H9 (cell line): ENCODE results near the gene TMEM59L. TPM values are rescaled to one million over a fixed set of nuclear protein-coding genes. Genes with fewer than 3 reads are reported as not detected.

ENCODE experiments used
- DNase-seq: peaks from one replicate; pipeline ENCODE4 v3.0.0-alpha.2; 2017
- H2AFZ ChIP-seq: one replicate; pipeline ENCODE4 v1.6.1; 2013; ENCODE audit warnings: mild to moderate bottlenecking, low read length, control low read depth, moderate library complexity
- H2AK5ac ChIP-seq: 2 replicates; pipeline ENCODE4 v1.6.1; 2013; ENCODE audit warnings: low read length, control low read depth, mixed read lengths; ENCODE audit not compliant: insufficient read length
- H2BK120ac ChIP-seq: one replicate; pipeline ENCODE4 v1.6.1; 2013; ENCODE audit warnings: low read depth, mild to moderate bottlenecking, low read length, control low read depth, inconsistent platforms; ENCODE audit not compliant: poor library complexity, severe bottlenecking
- H2BK12ac ChIP-seq: 2 replicates; pipeline ENCODE4 v1.6.1; 2013; ENCODE audit warnings: low read length, control low read depth, mixed read lengths, low read depth; ENCODE audit not compliant: insufficient read length
- H2BK15ac ChIP-seq: 2 replicates; pipeline ENCODE4 v1.6.1; 2013; ENCODE audit warnings: low read depth, low read length, control low read depth
- H2BK20ac ChIP-seq: one replicate; pipeline ENCODE4 v1.6.1; 2013; ENCODE audit warnings: low read depth, mild to moderate bottlenecking, low read length, control low read depth, inconsistent platforms; ENCODE audit not compliant: poor library complexity, severe bottlenecking
- H2BK5ac ChIP-seq: 2 replicates; pipeline ENCODE4 v1.6.1; 2013; ENCODE audit warnings: low read length, control low read depth, mixed read lengths; ENCODE audit not compliant: insufficient read length
- H3K14ac ChIP-seq: 2 replicates; pipeline ENCODE4 v1.6.1; 2013; ENCODE audit warnings: low read length, control low read depth; ENCODE audit not compliant: insufficient read depth
- H3K18ac ChIP-seq: 2 replicates; pipeline ENCODE4 v1.6.1; 2013; ENCODE audit warnings: low read depth, mild to moderate bottlenecking, mixed read lengths, low read length, control low read depth; ENCODE audit not compliant: insufficient read length
- H3K23ac ChIP-seq: 2 replicates; pipeline ENCODE4 v1.6.1; 2013; ENCODE audit warnings: low read length, control low read depth, mixed read lengths, low read depth; ENCODE audit not compliant: insufficient read length
- H3K23me2 ChIP-seq: 2 replicates; pipeline ENCODE4 v1.6.1; 2013; ENCODE audit warnings: low read depth, mild to moderate bottlenecking, mixed read lengths, low read length, control low read depth; ENCODE audit not compliant: insufficient read length, poor library complexity, severe bottlenecking
- H3K27ac ChIP-seq: 2 replicates; pipeline ENCODE4 v1.5.1; 2013; ENCODE audit warnings: low read length, control low read depth, mixed read lengths, low read depth; ENCODE audit not compliant: insufficient read length
- H3K27me3 ChIP-seq: 2 replicates; pipeline ENCODE4 v1.6.1; 2013; ENCODE audit warnings: low read length, control low read depth, inconsistent platforms; ENCODE audit not compliant: insufficient read depth
- H3K4ac ChIP-seq: 2 replicates; pipeline ENCODE4 v1.6.1; 2013; ENCODE audit warnings: low read depth, mild to moderate bottlenecking, control low read depth, inconsistent platforms, low read length, moderate library complexity
- H3K4me1 ChIP-seq: 2 replicates; pipeline ENCODE4 v1.6.1; 2013; ENCODE audit warnings: low read length, control low read depth, inconsistent platforms; ENCODE audit not compliant: insufficient read depth
- H3K4me2 ChIP-seq: 2 replicates; pipeline ENCODE4 v1.6.1; 2013; ENCODE audit warnings: low read length, control low read depth, mixed read lengths; ENCODE audit not compliant: insufficient read length, insufficient read depth
- H3K56ac ChIP-seq: 2 replicates; pipeline ENCODE4 v1.6.1; 2013; ENCODE audit warnings: low read depth, mild to moderate bottlenecking, mixed read lengths, low read length, control low read depth; ENCODE audit not compliant: insufficient read length
- H3K79me1 ChIP-seq: 2 replicates; pipeline ENCODE4 v1.6.1; 2013; ENCODE audit warnings: low read depth, mild to moderate bottlenecking, moderate library complexity, low read length, control low read depth, inconsistent platforms; ENCODE audit not compliant: insufficient read depth, poor library complexity, severe bottlenecking
- H3K79me2 ChIP-seq: 2 replicates; pipeline ENCODE4 v1.6.1; 2013; ENCODE audit warnings: low read length, control low read depth, inconsistent platforms; ENCODE audit not compliant: insufficient read depth
- H3K9ac ChIP-seq: 2 replicates; pipeline ENCODE4 v1.6.1; 2013; ENCODE audit warnings: low read length, control low read depth, mixed read lengths; ENCODE audit not compliant: insufficient read length; ENCODE audit errors: extremely low read depth
- H3K9me3 ChIP-seq: one replicate; pipeline ENCODE4 v1.6.1; 2013; ENCODE audit warnings: low read depth, low read length, inconsistent platforms; ENCODE audit not compliant: control insufficient read depth
- H3T11ph ChIP-seq: one replicate; pipeline ENCODE4 v1.6.1; 2013; ENCODE audit warnings: mild to moderate bottlenecking, low read length, control low read depth, inconsistent platforms
- H4K20me1 ChIP-seq: one replicate; pipeline ENCODE4 v1.6.1; 2013; ENCODE audit not compliant: control insufficient read depth, insufficient read length, insufficient read depth
- H4K5ac ChIP-seq: 2 replicates; pipeline ENCODE4 v1.6.1; 2013; ENCODE audit warnings: low read depth, mild to moderate bottlenecking, mixed read lengths, low read length, control low read depth; ENCODE audit not compliant: insufficient read length
- H4K8ac ChIP-seq: replicated peaks from 2 replicates; pipeline ENCODE4 v1.6.1; 2013; ENCODE audit warnings: low read length, control low read depth, mixed read lengths, low read depth; ENCODE audit not compliant: insufficient read length
- H4K91ac ChIP-seq: 2 replicates; pipeline ENCODE4 v1.6.1; 2013; ENCODE audit warnings: low read depth, mild to moderate bottlenecking, moderate library complexity, mixed read lengths, low read length, control low read depth; ENCODE audit not compliant: insufficient read length
- H3K27ac Mint-ChIP-seq, 3 experiments: 2 replicates in 2 of 3; 3 replicates in 1 of 3; pipeline ENCODE4 v1.8.0; 2020 to 2021; ENCODE audit warnings: mixed read lengths in 3 of 3, mild to moderate bottlenecking in 1 of 3, moderate library complexity in 1 of 3
- H3K27me3 Mint-ChIP-seq: 2 replicates; pipeline ENCODE4 v1.8.0; 2021; ENCODE audit warnings: low read depth, mild to moderate bottlenecking, moderate library complexity, mixed read lengths
- H3K36me3 Mint-ChIP-seq, 3 experiments: 2 replicates in 2 of 3; 3 replicates in 1 of 3; pipeline ENCODE4 v1.8.0; 2020 to 2021; ENCODE audit warnings: low read depth in 3 of 3, mixed read lengths in 3 of 3; ENCODE audit not compliant: insufficient read depth in 1 of 3
- H3K4me1 Mint-ChIP-seq, 2 experiments: 2 replicates each; pipeline ENCODE4 v1.8.0; 2020; ENCODE audit warnings: mixed read lengths in 2 of 2
- H3K4me3 Mint-ChIP-seq, 2 experiments: 2 replicates in 1 of 2; 3 replicates in 1 of 2; pipeline ENCODE4 v1.8.0; 2020 to 2021; ENCODE audit warnings: mild to moderate bottlenecking in 2 of 2, mixed read lengths in 2 of 2, moderate library complexity in 1 of 2
- H3K9me3 Mint-ChIP-seq, 2 experiments: 2 replicates in 1 of 2; 3 replicates in 1 of 2; pipeline ENCODE4 v1.8.0; 2020; ENCODE audit warnings: mild to moderate bottlenecking in 2 of 2, mixed read lengths in 2 of 2, moderate library complexity in 1 of 2
- WGBS: extraction: QIAGEN DNeasy Blood & Tissue Kit; methylation state at CpG from one replicate; pipeline ENCODE4 v1.1.7; 2013; ENCODE audit warnings: missing lambda C conversion rate, low lambda C conversion rate, mixed read lengths; ENCODE audit not compliant: insufficient read length; ENCODE audit errors: extremely low coverage; 5-methylcytosine and 5-hydroxymethylcytosine counted together
- total RNA-seq: library from RNA; stranded (reverse); gene quantifications from 2 replicates; pipeline ENCODE4 v1.2.1, GENCODE V29; 2021
- TF ChIP-seq, protein P1 (sequence below): fragments of 200-600 bp; sonication (generic); conservative IDR thresholded peaks from 3 replicates; pipeline ENCODE4 v1.8.0; 2021; ENCODE audit warnings: antibody characterized with exemption, mild to moderate bottlenecking

Gene TMEM59L
- total RNA-seq, 1 experiment from 2014 or later: 12.0 TPM

DNA sequence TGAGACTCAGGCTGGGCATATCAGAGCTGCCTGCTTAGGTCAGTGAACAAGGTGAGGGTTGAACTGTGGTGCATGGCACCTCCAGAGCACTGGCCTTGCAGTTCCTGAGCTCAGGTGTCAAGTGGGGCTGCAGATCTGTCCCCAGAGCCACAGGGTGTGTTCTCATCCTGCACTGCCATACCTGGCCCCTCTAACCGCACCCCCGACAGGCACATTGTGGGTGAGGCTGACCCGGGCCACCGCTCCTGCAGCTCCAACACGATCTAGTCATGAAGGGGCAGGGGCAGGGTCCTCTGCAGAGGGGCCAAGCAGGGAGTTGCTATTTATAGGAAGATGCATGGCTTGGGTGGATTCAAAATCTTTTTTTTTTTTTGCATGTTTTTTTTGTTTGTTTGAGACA lies 54.1 kb downstream of the TMEM59L start:
- Histone ChIP-seq H3K27ac (no peak overlapping the region), H3K79me1 (no peaks in the 10 kb centered on the region), H3K14ac (no peak overlapping the region), H2BK5ac (no peak overlapping the region), H3K56ac (no peak overlapping the region), H3T11ph (no peak overlapping the region), H2BK12ac (no peak overlapping the region), H3K18ac (no peak overlapping the region), H2AK5ac (no peak overlapping the region), H4K8ac (no peak overlapping the region), H2BK20ac (no peak overlapping the region), H3K9ac (no peak overlapping the region), H3K27me3 (no peaks in the 10 kb centered on the region), H4K91ac (no peak overlapping the region), H2BK120ac (no peak overlapping the region), H3K79me2 (no peaks in the 10 kb centered on the region), H2AFZ (no peak overlapping the region), H4K20me1 (no peaks in the 10 kb centered on the region), H3K9me3 (no peaks in the 10 kb centered on the region), H2BK15ac (no peak overlapping the region), H3K23ac (no peak overlapping the region), H3K4me2 (no peak overlapping the region), H3K23me2 (no peaks in the 10 kb centered on the region), H3K4ac (no peak overlapping the region), H3K4me1 (no peaks in the 10 kb centered on the region), H4K5ac (no peak overlapping the region)
- H3K36me3 Mint-ChIP-seq: peaks cover 0 to 20% (median 14%) of the 10 kb centered on the region in 3 experiments; a peak in 5 of 7 replicates
- no peak overlapping the region for H3K27ac Mint-ChIP-seq
- H3K4me1 Mint-ChIP-seq: peaks cover 3 to 9% of the 10 kb centered on the region in 2 experiments
- no CpG with 5 or more reads among the region's 5 CpGs for WGBS
- TF ChIP-seq, protein P1, sequence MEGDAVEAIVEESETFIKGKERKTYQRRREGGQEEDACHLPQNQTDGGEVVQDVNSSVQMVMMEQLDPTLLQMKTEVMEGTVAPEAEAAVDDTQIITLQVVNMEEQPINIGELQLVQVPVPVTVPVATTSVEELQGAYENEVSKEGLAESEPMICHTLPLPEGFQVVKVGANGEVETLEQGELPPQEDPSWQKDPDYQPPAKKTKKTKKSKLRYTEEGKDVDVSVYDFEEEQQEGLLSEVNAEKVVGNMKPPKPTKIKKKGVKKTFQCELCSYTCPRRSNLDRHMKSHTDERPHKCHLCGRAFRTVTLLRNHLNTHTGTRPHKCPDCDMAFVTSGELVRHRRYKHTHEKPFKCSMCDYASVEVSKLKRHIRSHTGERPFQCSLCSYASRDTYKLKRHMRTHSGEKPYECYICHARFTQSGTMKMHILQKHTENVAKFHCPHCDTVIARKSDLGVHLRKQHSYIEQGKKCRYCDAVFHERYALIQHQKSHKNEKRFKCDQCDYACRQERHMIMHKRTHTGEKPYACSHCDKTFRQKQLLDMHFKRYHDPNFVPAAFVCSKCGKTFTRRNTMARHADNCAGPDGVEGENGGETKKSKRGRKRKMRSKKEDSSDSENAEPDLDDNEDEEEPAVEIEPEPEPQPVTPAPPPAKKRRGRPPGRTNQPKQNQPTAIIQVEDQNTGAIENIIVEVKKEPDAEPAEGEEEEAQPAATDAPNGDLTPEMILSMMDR: no peak
- H3K9me3 Mint-ChIP-seq: no peaks in the 10 kb centered on the region
- DNase-seq: no peak
- H3K4me3 Mint-ChIP-seq: no peak overlapping the region
- H3K27me3 Mint-ChIP-seq: no peaks in the 10 kb centered on the region
